GM12878 (cell line): Measurements from ENCODE around the gene TRIM69. TPM values are rescaled to one million over a fixed set of nuclear protein-coding genes. Genes with fewer than 3 reads are reported as not detected.

Experiments used
- ATF7 ChIP-seq: fragments of 450-650 bp; IDR thresholded peaks from 2 replicates; pipeline ENCODE4 v1.6.1; 2016; ENCODE audit warnings: low read depth, mild to moderate bottlenecking
- BACH1 ChIP-seq: fragments of 450-650 bp; IDR thresholded peaks from 2 replicates; pipeline ENCODE4 v1.6.1; 2017; ENCODE audit warnings: mild to moderate bottlenecking, borderline replicate concordance
- CEBPB ChIP-seq, 2 experiments: fragments of 150-350 bp in 1 of 2; IDR thresholded peaks; 2 replicates each; pipeline ENCODE4 v1.6.1; 2012 to 2014; ENCODE audit warnings: low read depth in 2 of 2, low read length in 2 of 2, borderline replicate concordance in 1 of 2, inconsistent platforms in 1 of 2
- EED ChIP-seq: sonication (generic); IDR thresholded peaks from 2 replicates; pipeline ENCODE4 v1.6.1; 2016; ENCODE audit warnings: antibody characterized with exemption, low read depth
- ESRRA ChIP-seq: IDR thresholded peaks from 2 replicates; pipeline ENCODE4 v1.6.1; 2012; ENCODE audit warnings: mild to moderate bottlenecking, low read length, improper control_type of control experiment
- FOXK2 ChIP-seq: fragments of 450-650 bp; IDR thresholded peaks from 2 replicates; pipeline ENCODE4 v1.6.1; 2017; ENCODE audit warnings: mild to moderate bottlenecking, moderate library complexity
- GABPA ChIP-seq: IDR thresholded peaks from 2 replicates; pipeline ENCODE4 v1.6.1; 2014; ENCODE audit warnings: antibody characterized with exemption, low read depth, mild to moderate bottlenecking, inconsistent platforms
- GATAD2B ChIP-seq: fragments of 450-650 bp; conservative IDR thresholded peaks from 2 replicates; pipeline ENCODE4 v1.6.1; 2017; ENCODE audit warnings: low read depth, mild to moderate bottlenecking, moderate library complexity
- HDAC2 ChIP-seq: fragments of 200-600 bp; sonication (generic); IDR thresholded peaks from 2 replicates; pipeline ENCODE4 v1.6.1; 2017
- LARP7 ChIP-seq: fragments of 450-650 bp; IDR thresholded peaks from 2 replicates; pipeline ENCODE4 v1.6.1; 2017; ENCODE audit warnings: mild to moderate bottlenecking
- MYC ChIP-seq: IDR thresholded peaks from 2 replicates; pipeline ENCODE4 v1.6.1; 2011; ENCODE audit warnings: mild to moderate bottlenecking, low read length, moderate library complexity, inconsistent platforms; ENCODE audit not compliant: insufficient read depth, insufficient replicate concordance, insufficient read length, severe bottlenecking
- NBN ChIP-seq: fragments of 450-650 bp; IDR thresholded peaks from 2 replicates; pipeline ENCODE4 v1.6.1; 2016
- NR2C1 ChIP-seq: fragments of 450-650 bp; IDR thresholded peaks from 2 replicates; pipeline ENCODE4 v1.6.1; 2017; ENCODE audit warnings: antibody characterized with exemption, mild to moderate bottlenecking, moderate library complexity
- NR2C2 ChIP-seq: IDR thresholded peaks from 2 replicates; pipeline ENCODE4 v1.6.1; 2011; ENCODE audit warnings: borderline replicate concordance, low read depth; ENCODE audit not compliant: control insufficient read depth, insufficient read length
- NR2F1 ChIP-seq: fragments of 450-650 bp; conservative IDR thresholded peaks from 2 replicates; pipeline ENCODE4 v1.6.1; 2017; ENCODE audit warnings: mild to moderate bottlenecking
- PAX5 ChIP-seq: IDR thresholded peaks from 2 replicates; pipeline ENCODE4 v1.6.1; 2011; ENCODE audit warnings: low read depth, low read length, borderline replicate concordance
- POLR2A ChIP-seq: IDR thresholded peaks from 2 replicates; pipeline ENCODE4 v1.6.1; 2011; ENCODE audit warnings: low read depth, mild to moderate bottlenecking, low read length
- POLR2AphosphoS2 ChIP-seq: IDR thresholded peaks from 2 replicates; pipeline ENCODE4 v1.6.1; 2011; ENCODE audit warnings: low read depth, mild to moderate bottlenecking, low read length, improper control_type of control experiment, moderate library complexity
- RB1 ChIP-seq: fragments of 450-650 bp; formaldehyde crosslinking; IDR thresholded peaks from 2 replicates; pipeline ENCODE4 v1.6.1; 2017; ENCODE audit warnings: mild to moderate bottlenecking, borderline replicate concordance
- SP1 ChIP-seq: IDR thresholded peaks from one replicate; pipeline ENCODE4 v1.6.1; 2011; ENCODE audit warnings: low read depth, low read length
- SPI1 ChIP-seq: IDR thresholded peaks from 2 replicates; pipeline ENCODE4 v1.6.1; 2011; ENCODE audit warnings: low read depth, mild to moderate bottlenecking, low read length, moderate library complexity, borderline replicate concordance; ENCODE audit not compliant: insufficient read depth
- SREBF1 ChIP-seq: IDR thresholded peaks from 2 replicates; pipeline ENCODE4 v1.6.1; 2012; ENCODE audit warnings: mild to moderate bottlenecking, low read length
- STAT3 ChIP-seq: IDR thresholded peaks from 2 replicates; pipeline ENCODE4 v1.6.1; 2011; ENCODE audit warnings: low read depth, low read length, improper control_type of control experiment
- SUPT20H ChIP-seq: IDR thresholded peaks from 2 replicates; pipeline ENCODE4 v1.6.1; 2011; ENCODE audit warnings: low read depth, mild to moderate bottlenecking, low read length, moderate library complexity, borderline replicate concordance; ENCODE audit not compliant: control insufficient read depth
- polyA plus RNA-seq, 11 experiments: library from polyadenylated mRNA; depleted of rRNA in 4 of 11; unstranded in 6 of 11; stranded (reverse) in 5 of 11; fragments of >200 nt; fragmentation: Nextera tagmentation in 4 of 11; fragmentation: Illumina TruSeq in 1 of 11; extraction: Ambion mirVana in 4 of 11; extraction: Trizol in 1 of 11; gene quantifications; 1 replicate in 1 of 11; 2 replicates in 10 of 11; pipeline versions ENCODE4 v1.2.1 to v1.2.3, GENCODE V29; 2011 to 2016; ENCODE audit warnings: inconsistent platforms in 2 of 11, missing spikeins in 2 of 11, low read depth in 1 of 11
- total RNA-seq, 4 experiments: library from RNA; depleted of rRNA in 3 of 4; stranded (reverse); fragments of >200 nt in 3 of 4; fragmentation: Illumina TruSeq in 1 of 4; extraction: Trizol in 1 of 4; gene quantifications; 2 replicates each; pipeline versions ENCODE4 v1.2.1 to v1.2.3, GENCODE V29; 2013 to 2021
- TF ChIP-seq, protein P1 (sequence below): IDR thresholded peaks from 2 replicates; pipeline ENCODE4 v1.6.1; 2012; ENCODE audit warnings: improper control_type of control experiment, low read depth, low read length; ENCODE audit not compliant: insufficient replicate concordance
- TF ChIP-seq, protein P2 (sequence below): fragments of 150-350 bp; IDR thresholded peaks from 2 replicates; pipeline ENCODE4 v1.6.1; 2014; ENCODE audit warnings: mild to moderate bottlenecking, low read depth, low read length

TRIM69 gene
- total and polyA plus RNA-seq, 10 of the 15 experiments (the other 5 are each of a cell fraction or from before 2014, with no cell fraction given) = 11.2 to 52.7 (median 37.8) TPM

DNA sequence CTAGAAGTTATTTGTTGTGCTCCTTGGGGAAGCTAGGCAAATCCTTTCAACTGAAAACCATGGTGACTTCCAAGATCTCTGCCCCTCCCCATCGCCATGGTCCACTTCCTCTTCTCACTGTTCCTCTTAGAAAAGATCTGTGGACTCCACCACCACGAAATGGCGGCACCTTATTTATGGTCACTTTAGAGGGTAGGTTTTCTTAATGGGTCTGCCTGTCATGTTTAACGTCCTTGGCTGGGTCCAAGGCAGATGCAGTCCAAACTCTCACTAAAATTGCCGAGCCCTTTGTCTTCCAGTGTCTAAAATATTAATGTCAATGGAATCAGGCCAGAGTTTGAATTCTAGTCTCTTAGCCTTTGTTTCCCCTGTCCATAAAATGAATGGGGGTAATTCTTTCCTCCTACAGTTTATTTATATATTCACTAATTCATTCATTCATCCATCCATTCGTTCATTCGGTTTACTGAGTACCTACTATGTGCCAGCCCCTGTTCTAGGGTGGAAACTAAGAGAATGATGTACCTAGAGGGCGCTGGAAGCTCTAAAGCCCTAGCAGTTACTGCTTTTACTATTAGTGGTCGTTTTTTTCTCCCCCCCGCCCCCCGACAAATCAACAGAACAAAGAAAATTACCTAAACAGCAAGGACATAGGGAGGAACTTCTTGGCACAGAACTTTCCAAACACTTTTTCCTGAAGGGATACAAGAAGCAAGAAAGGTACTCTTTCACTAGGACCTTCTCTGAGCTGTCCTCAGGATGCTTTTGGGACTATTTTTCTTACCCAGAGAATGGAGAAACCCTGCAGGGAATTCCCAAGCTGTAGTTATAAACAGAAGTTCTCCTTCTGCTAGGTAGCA is 25.9 kb upstream of the TRIM69 start (continued):
- TF ChIP-seq, protein P1, sequence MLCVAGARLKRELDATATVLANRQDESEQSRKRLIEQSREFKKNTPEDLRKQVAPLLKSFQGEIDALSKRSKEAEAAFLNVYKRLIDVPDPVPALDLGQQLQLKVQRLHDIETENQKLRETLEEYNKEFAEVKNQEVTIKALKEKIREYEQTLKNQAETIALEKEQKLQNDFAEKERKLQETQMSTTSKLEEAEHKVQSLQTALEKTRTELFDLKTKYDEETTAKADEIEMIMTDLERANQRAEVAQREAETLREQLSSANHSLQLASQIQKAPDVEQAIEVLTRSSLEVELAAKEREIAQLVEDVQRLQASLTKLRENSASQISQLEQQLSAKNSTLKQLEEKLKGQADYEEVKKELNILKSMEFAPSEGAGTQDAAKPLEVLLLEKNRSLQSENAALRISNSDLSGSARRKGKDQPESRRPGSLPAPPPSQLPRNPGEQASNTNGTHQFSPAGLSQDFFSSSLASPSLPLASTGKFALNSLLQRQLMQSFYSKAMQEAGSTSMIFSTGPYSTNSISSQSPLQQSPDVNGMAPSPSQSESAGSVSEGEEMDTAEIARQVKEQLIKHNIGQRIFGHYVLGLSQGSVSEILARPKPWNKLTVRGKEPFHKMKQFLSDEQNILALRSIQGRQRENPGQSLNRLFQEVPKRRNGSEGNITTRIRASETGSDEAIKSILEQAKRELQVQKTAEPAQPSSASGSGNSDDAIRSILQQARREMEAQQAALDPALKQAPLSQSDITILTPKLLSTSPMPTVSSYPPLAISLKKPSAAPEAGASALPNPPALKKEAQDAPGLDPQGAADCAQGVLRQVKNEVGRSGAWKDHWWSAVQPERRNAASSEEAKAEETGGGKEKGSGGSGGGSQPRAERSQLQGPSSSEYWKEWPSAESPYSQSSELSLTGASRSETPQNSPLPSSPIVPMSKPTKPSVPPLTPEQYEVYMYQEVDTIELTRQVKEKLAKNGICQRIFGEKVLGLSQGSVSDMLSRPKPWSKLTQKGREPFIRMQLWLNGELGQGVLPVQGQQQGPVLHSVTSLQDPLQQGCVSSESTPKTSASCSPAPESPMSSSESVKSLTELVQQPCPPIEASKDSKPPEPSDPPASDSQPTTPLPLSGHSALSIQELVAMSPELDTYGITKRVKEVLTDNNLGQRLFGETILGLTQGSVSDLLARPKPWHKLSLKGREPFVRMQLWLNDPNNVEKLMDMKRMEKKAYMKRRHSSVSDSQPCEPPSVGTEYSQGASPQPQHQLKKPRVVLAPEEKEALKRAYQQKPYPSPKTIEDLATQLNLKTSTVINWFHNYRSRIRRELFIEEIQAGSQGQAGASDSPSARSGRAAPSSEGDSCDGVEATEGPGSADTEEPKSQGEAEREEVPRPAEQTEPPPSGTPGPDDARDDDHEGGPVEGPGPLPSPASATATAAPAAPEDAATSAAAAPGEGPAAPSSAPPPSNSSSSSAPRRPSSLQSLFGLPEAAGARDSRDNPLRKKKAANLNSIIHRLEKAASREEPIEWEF = no peak
- TF ChIP-seq FOXK2 (no peak), RB1 (no peak), SP1 (no peak), POLR2AphosphoS2 (no peak; the same call in 1 of the 2 replicates), LARP7 (0 out of 2 replicates have a peak, but pooled peaks have one; percentile 16), POLR2A (peak; percentile 75), MYC (no peak), GABPA (no peak), CEBPB (IDR thresholded peaks at IDR 0.05; ENCODE audit: borderline replicate concordance in 1 of 2, low read depth in 2 of 2, low read length in 2 of 2) (no peak; a peak in 1 of 4 replicates), SPI1 (peak; percentile 99), PAX5 (peak; percentile 72; the same call in 1 of the 2 replicates), ATF7 (peak; percentile 24; the same call in 1 of the 2 replicates), HDAC2 (no peak), STAT3 (no peak), NR2C2 (no peak), GATAD2B (no peak), NR2C1 (no peak), SUPT20H (no peak), NR2F1 (no peak), EED (peak; percentile 68), BACH1 (peak; percentile 76; the same call in 1 of the 2 replicates), ESRRA (no peak), SREBF1 (no peak), NBN (peak; percentile 50; the same call in 1 of the 2 replicates)
- TF ChIP-seq, protein P2, sequence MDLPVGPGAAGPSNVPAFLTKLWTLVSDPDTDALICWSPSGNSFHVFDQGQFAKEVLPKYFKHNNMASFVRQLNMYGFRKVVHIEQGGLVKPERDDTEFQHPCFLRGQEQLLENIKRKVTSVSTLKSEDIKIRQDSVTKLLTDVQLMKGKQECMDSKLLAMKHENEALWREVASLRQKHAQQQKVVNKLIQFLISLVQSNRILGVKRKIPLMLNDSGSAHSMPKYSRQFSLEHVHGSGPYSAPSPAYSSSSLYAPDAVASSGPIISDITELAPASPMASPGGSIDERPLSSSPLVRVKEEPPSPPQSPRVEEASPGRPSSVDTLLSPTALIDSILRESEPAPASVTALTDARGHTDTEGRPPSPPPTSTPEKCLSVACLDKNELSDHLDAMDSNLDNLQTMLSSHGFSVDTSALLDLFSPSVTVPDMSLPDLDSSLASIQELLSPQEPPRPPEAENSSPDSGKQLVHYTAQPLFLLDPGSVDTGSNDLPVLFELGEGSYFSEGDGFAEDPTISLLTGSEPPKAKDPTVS = no peak
